G401 (cell line): ENCODE measurements around the gene BIRC7. TPM values are rescaled to one million over a fixed set of nuclear protein-coding genes. Genes with fewer than 3 reads are reported as not detected.
"Not testable (repeated sequence)": the region's sequence is repeated elsewhere in the genome, so short reads cannot be mapped to it uniquely, and the experiment has no call there.

Source experiments
- DNase-seq: peaks from one replicate; pipeline ENCODE4 v3.0.0-alpha.2; 2015; ENCODE audit warnings: low spot score
- in situ Hi-C: cut with HindIII; loops from 2 replicates; pipeline ENCODE4 v1.10.0; 2016; ENCODE audit warnings: low sequenced_read_pairs, mixed read lengths
- total RNA-seq: library from RNA; depleted of rRNA; stranded (reverse); fragments of >200 nt; shearing (Covaris generic); gene quantifications from 2 replicates; pipeline ENCODE4 v1.2.3, GENCODE V29; 2014

Gene BIRC7
- total RNA-seq, 1 experiment from 2014 or later: 68.2 TPM

GRCh38 chr20:63221400-63222053 lies 14.2 kb upstream of the BIRC7 start:
- in situ Hi-C loops: loop anchor here (5.0 kb wide), 1 partner anchor 76 kb away; no protein-coding TSS in a partner anchor
- not testable (repeated sequence) for DNase-seq

- in situ Hi-C loops: loop anchor here (5.0 kb wide), 1 partner anchor 75 kb away; no protein-coding TSS in a partner anchor
- DNase-seq: no peak
These were observed 13.2 kb upstream of the BIRC7 start for GRCh38 chr20:63222541-63222940.

- in situ Hi-C loops: loop anchor here (5.0 kb wide), 1 partner anchor 74 kb away; no protein-coding TSS in a partner anchor
- DNase-seq: peak; percentile 48
These were observed 12.4 kb upstream of the BIRC7 start for GRCh38 chr20:63223121-63223825.

GRCh38 chr20:63223826-63224207 lies 11.9 kb upstream of the BIRC7 start:
- DNase-seq: no peak
- in situ Hi-C loops: loop anchor here (5.0 kb wide), 1 partner anchor 73 kb away; no protein-coding TSS in a partner anchor

- peak; percentile 52 for DNase-seq
These were observed 11.2 kb upstream of the BIRC7 start for GRCh38 chr20:63224412-63225081.

GRCh38 chr20:63225082-63225454 lies 10.6 kb upstream of the BIRC7 start:
- peak; percentile 34 for DNase-seq
- in situ Hi-C loops: no loop called here

More at GRCh38 chr20:63224412-63225081, 11.2 kb upstream of the BIRC7 start:
- in situ Hi-C loops: loop anchor here (5.0 kb wide), 1 partner anchor 73 kb away; no protein-coding TSS in a partner anchor

DNA sequence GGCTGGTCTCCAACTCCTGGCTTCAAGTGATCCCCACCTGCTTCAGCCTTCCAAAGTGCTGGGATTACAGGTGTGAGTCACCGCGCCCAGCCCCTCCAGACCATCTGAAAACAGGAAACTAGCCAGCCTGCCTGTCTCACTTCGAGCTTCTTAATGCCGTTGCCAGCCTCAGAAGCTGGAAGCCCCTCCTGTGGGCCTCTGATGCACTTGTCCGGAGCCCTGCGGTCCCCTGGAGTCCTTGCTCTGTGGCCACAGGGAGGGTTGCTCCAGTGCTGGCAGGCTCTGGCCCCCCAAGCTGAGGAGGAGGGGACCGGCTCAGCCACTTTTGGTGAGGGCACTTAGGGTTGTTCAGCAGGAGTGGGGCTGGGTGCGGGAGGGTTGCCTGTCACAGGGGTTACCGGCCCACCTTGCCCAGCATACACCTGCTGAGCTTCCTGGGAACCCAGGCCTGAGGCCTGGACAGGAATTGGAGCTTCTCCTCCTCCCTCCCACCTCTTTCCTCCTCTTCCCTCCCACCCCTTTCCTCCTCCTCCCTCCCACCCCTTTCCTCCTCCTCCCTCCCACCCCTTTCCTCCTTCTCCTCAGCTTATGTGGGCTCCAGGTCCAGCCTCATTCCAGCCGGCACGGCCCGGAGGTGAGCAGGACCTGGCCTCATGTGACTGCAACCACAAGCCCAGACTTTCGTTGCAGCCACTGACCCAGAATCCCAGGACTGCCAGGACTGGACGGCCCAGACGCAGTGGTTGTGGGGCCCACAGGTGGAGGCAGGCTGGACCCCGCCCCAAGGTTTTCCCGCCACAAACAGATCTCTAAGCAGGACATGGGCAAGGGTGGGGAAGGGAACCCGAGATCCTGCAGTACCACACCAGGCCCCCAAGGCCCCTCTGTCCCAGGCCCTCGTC lies 9.4 kb upstream of the BIRC7 start:
- in situ Hi-C loops: no loop called here
- no peak for DNase-seq

DNA sequence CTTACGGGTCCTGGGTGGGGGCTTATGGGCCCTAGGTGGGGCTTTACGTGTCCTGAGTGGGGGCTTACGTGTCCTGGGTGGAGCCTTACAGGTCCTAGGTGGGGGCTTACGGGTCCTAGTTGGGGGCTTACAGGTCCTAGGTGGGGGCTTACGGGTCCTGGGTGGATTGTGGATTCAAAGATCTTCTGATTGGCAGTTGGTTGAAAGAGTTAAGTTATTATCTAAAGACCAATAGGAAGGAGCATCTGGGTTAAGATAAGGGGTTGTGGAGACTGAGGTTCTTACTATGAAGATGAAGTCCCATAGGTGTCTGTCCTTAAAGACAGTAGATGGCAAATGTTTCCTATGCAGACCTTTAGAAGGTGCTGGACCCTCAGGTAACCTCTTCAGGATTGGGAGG lies 8.4 kb upstream of the BIRC7 start:
- in situ Hi-C loops: no loop called here

GRCh38 chr20:63228806-63229205 lies 6.9 kb upstream of the BIRC7 start:
- in situ Hi-C loops: no loop called here
- no peak for DNase-seq

More for the DNA sequence above, 8.4 kb upstream of the BIRC7 start:
- no peak for DNase-seq

GRCh38 chr20:63230800-63231268 lies 4.9 kb upstream of the BIRC7 start:
- in situ Hi-C loops: no loop called here

DNA sequence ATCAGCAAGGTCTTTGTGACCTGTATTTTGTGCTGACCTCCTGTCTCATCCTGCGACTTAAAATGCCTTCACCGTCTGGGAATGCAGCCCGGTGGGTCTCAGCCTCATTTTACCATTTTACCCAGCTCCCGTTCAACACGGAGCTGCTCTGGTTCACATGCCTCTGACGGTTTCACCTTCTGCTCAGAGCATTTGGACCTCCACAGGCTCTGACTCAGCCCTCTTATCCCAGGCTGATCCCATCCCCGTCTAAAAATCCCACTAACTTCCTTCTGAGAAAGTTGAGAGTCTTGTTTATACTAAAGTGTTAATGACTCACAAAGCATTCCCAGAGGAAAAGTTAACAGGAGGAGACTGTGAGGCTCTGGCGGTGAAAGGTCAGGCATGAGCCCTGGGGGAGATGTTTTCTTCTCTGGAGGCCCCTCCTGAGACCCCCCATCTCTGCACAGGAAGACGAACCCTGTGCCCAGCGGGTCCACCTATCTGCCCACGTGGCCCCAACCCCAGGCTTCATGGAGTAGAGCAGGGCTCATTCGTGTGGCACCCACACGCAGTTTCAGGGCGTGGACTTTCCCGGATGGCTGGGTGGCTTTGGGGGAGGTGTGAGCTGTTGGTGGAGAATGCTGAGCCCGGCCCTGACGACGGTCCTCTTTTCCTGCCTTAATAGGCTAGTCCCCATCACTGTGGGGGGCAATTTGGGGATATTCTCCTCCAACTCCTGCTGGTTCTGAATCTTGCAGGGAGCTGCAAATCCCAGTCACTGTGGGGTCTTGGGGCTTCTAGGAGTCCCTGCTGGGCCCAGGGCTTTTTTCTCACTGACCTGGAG lies 3.3 kb upstream of the BIRC7 start:
- in situ Hi-C loops: no loop called here
- DNase-seq: peak; percentile 29

More at GRCh38 chr20:63230800-63231268, 4.9 kb upstream of the BIRC7 start:
- peak; percentile 86 for DNase-seq

DNA sequence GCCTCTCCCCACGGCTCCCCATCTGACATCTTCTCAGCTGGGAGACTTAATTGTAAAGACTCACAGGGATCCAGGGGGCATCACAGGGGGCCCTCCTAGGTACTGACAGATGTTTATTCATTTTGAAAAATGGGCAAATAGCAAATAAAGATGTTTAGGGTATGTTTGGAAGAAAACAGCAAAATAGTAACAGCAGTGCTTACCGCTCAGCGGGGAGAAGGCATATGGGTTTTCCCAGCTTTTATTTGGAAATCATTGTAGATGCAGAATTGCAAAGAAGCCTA lies 2.7 kb upstream of the BIRC7 start:
- no peak for DNase-seq
- in situ Hi-C loops: no loop called here

DNA sequence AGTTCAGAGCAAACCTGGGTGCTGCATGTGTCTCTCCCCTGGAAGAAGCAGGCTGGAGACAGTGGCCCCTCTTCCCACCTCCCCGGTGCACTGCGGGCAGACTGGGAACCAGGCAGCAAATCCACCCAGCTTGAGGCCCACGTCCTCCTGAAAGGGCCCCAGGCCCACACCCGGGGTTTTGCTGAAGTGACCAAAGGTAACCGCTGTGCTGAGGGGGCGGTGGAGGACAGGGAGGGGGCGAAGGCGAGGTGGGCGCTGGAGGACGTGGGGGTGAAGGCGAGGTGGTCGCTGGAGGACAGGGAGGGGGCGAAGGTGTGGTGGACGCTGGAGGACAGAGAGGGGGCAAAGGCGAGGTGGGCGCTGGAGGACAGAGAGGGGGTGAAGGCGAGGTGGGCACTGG lies 1.8 kb upstream of the BIRC7 start:
- in situ Hi-C loops: no loop called here

GRCh38 chr20:63234693-63235398 lies 859 bp upstream of the BIRC7 start:
- DNase-seq: peak; percentile 33
- in situ Hi-C loops: no loop called here

More for the DNA sequence above, 1.8 kb upstream of the BIRC7 start:
- DNase-seq: no peak

DNA sequence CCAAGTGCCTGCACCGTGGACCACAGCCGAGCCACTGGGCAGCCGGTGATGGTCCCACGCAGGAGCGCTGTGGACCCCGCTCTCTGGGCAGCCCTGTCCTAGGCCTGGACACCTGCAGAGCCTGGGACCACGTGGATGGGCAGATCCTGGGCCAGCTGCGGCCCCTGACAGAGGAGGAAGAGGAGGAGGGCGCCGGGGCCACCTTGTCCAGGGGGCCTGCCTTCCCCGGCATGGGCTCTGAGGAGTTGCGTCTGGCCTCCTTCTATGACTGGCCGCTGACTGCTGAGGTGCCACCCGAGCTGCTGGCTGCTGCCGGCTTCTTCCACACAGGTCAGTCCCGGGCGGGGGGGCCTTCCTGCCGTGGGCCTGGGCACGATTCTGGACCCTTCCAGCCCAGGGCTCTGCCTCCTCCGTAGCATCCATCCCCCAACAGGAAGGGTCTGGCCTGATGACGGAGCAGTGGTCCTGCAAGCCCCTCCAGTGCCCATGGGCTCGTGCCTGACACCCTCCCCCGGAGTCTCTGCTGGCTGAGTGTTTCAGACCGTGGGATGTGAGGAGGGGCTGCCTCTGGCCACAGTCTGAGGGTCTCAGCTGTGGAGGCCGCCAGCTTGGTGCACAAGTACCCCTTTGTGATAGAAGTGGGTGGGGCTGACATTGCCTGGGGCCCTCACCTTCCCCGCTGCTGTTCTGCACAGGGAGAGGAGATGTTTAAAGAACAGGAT lies 572 bp downstream of the BIRC7 start:
- in situ Hi-C loops: no loop called here
- no peak for DNase-seq

DNA sequence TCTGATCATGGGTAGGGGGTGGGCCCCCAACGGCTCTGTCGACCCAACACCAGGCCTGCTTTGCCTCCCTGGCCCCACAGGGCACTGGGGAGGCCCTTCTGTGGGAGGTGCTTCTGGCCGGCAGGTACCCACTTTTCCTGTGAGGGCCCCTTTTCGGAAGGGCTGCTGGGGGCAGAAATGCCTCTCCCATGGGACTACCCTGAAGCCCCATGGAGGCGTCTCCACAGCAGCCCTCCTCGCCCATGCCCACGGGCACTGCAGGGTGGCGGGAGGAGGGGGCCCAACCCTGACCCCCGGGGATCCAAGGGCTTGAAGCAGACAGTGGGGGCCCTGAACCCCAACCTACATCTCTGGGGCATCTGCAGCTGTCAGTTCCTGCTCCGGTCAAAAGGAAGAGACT lies 2.3 kb downstream of the BIRC7 start:
- in situ Hi-C loops: no loop called here
- DNase-seq: no peak

GRCh38 chr20:63238514-63239125 lies 2.9 kb downstream of the BIRC7 start:
- in situ Hi-C loops: no loop called here
- DNase-seq: no peak
